Esophagus muscularis mucosa (tissue), 4 donors: ENCODE data around the gene PRIMA1. TPM values are rescaled to one million over a fixed set of nuclear protein-coding genes. Genes with fewer than 3 reads are reported as not detected.
A peak's percentile ranks its signal among the peaks of the same experiment; 100 is the strongest.

Source experiments
- DNase-seq: peaks from one replicate; pipeline ENCODE4 v3.0.0-alpha.2; 2017; ENCODE audit errors: extremely low spot score
- H3K27ac ChIP-seq, 4 donors: fragments of 200-600 bp; sonication (generic); replicated peaks in 1 of 4; 1 replicate in 3 of 4; 2 replicates in 1 of 4; pipeline ENCODE4 v1.5.1; 2016 to 2019; ENCODE audit warnings: mild to moderate bottlenecking in 1 of 4
- H3K27me3 ChIP-seq, 4 donors: fragments of 200-600 bp; sonication (generic); one replicate each; pipeline versions ENCODE4 v1.5.1 to v1.6.0; 2016 to 2019
- H3K36me3 ChIP-seq, 4 donors: fragments of 200-600 bp; sonication (generic); one replicate each; pipeline ENCODE4 v1.5.1; 2016 to 2019
- H3K4me1 ChIP-seq, 4 donors: fragments of 200-600 bp; sonication (generic); one replicate each; pipeline ENCODE4 v1.5.1; 2016 to 2019
- H3K4me3 ChIP-seq, 4 donors: fragments of 200-600 bp; sonication (generic); 1 replicate in 2 of 4; 2 replicates in 2 of 4; pipeline ENCODE4 v1.5.1; 2016 to 2019; ENCODE audit warnings: mild to moderate bottlenecking in 4 of 4, moderate library complexity in 1 of 4
- H3K9me3 ChIP-seq, 4 donors: fragments of 200-600 bp; sonication (generic); 1 replicate in 3 of 4; 2 replicates in 1 of 4; pipeline ENCODE4 v1.5.1; 2016 to 2019
- EP300 ChIP-seq: sonication (generic); formaldehyde crosslinking; IDR thresholded peaks from one replicate; pipeline ENCODE4 v1.6.1; 2017; ENCODE audit warnings: antibody characterized with exemption
- POLR2A ChIP-seq: fragments of 450-650 bp; IDR thresholded peaks from one replicate; pipeline ENCODE4 v1.6.1; 2017; ENCODE audit warnings: antibody characterized with exemption, moderate library complexity, mild to moderate bottlenecking, low read depth
- POLR2AphosphoS5 ChIP-seq, 2 donors: sonication (generic); formaldehyde crosslinking; IDR thresholded peaks; one replicate each; pipeline ENCODE4 v1.6.1; 2017; ENCODE audit warnings: antibody characterized with exemption in 2 of 2
- WGBS: methylation state at CpG from one replicate; pipeline ENCODE4 v1.1.5; 2018; 5-methylcytosine and 5-hydroxymethylcytosine counted together
- intact Hi-C: fragments of 100-400 bp; cut with DNase I; formaldehyde crosslinking; loops from one replicate; pipeline ENCODE4 v1.15.1; 2023
- total RNA-seq, 4 donors: library from RNA; depleted of rRNA; stranded (reverse); fragments of >200 nt; gene quantifications; one replicate each; pipeline versions ENCODE4 v1.1.0 to v1.2.1, GENCODE V29; 2016
- TF ChIP-seq, protein P1 (sequence below), 3 experiments: fragments of 200-600 bp in 2 of 3; fragments of 450-650 bp in 1 of 3; sonication (generic) in 2 of 3; IDR thresholded peaks; one replicate each; pipeline ENCODE4 v1.5.1; 2017 to 2019; ENCODE audit warnings: antibody characterized with exemption in 3 of 3, mild to moderate bottlenecking in 2 of 3, moderate library complexity in 1 of 3

The PRIMA1 gene
- total RNA-seq, 4 donors from 2014 or later: 18.7 to 30.9 (median 21.8) TPM

- H3K9me3 ChIP-seq: no peaks in the 10 kb centered on the region
- no peak for DNase-seq
- H3K27me3 ChIP-seq: no peaks in the 10 kb centered on the region
- no peaks in the 10 kb centered on the region for H3K36me3 ChIP-seq
- no peak for TF ChIP-seq EP300
- TF ChIP-seq, protein P1, sequence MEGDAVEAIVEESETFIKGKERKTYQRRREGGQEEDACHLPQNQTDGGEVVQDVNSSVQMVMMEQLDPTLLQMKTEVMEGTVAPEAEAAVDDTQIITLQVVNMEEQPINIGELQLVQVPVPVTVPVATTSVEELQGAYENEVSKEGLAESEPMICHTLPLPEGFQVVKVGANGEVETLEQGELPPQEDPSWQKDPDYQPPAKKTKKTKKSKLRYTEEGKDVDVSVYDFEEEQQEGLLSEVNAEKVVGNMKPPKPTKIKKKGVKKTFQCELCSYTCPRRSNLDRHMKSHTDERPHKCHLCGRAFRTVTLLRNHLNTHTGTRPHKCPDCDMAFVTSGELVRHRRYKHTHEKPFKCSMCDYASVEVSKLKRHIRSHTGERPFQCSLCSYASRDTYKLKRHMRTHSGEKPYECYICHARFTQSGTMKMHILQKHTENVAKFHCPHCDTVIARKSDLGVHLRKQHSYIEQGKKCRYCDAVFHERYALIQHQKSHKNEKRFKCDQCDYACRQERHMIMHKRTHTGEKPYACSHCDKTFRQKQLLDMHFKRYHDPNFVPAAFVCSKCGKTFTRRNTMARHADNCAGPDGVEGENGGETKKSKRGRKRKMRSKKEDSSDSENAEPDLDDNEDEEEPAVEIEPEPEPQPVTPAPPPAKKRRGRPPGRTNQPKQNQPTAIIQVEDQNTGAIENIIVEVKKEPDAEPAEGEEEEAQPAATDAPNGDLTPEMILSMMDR (IDR thresholded peaks at IDR 0.05): no peak
- TF ChIP-seq POLR2AphosphoS5 (IDR thresholded peaks at IDR 0.05): no peak
- TF ChIP-seq POLR2A: no peak
- intact Hi-C loops: no loop called here
- H3K4me1 ChIP-seq: peaks cover 0 to 28% (median 20%) of the 10 kb centered on the region in 4 donors
- H3K4me3 ChIP-seq: no peak overlapping the region
- no peak overlapping the region for H3K27ac ChIP-seq
- WGBS: 63% methylated on average over 9 of the region's 9 CpGs
These were observed 16.4 kb upstream of the PRIMA1 start for GRCh38 chr14:93804654-93805053.

DNA sequence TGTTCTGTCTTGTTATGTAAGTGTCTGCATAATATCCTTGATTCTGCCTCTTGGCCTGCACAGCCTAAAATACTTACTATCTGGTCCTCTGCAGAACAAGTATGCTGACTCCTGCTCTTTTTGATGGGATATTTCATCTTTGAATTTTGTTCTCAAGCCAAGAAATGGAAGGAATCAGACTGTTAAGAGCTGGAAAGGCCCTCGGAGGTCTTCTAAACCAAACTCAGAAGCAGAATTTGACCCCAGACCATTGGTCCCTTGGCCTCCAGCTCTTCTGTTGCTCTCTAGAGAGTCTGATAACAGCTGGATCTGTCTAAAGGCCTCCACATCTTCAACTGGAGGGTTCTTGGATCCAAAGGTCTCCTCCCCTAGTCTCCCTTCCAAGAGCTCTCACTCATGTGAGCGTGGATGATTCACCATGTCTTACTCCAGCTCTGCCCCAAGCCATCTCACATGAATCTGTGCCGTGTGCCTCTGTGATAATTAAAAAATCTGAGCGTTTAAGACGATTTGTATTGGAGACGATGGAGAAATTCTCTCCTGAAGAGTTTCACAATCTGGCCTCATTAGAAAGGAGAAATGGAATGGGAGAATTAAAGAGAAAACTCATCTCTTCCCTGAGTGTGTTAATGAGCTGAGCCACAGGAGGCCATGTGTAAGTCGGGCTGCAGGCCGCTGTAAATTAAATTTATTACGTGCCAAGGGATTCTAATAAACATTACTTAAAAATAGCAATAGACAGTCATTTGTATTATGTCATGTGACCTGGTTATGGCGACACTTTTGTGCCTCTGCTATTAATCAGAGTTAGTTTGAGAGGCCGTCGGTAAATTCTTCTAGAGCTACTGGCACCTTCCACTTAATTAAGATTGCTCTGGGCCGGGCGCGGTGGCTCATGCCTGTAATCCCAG, 15.4 kb upstream of the PRIMA1 start:
- Histone ChIP-seq H3K27me3 (no peaks in the 10 kb centered on the region), H3K36me3 (no peaks in the 10 kb centered on the region), H3K4me1 (peaks cover 0 to 38% (median 30%) of the 10 kb centered on the region in 4 donors), H3K27ac (peak overlapping the region; percentile 44 to 58 (median 50)), H3K4me3 (no peak overlapping the region), H3K9me3 (no peaks in the 10 kb centered on the region)
- no peak for DNase-seq
- intact Hi-C loops: no loop called here
- TF ChIP-seq EP300: no peak
- TF ChIP-seq, protein P1 (IDR thresholded peaks at IDR 0.05): no peak
- peak in 1 of 2 donors; percentile 30 for TF ChIP-seq POLR2AphosphoS5 (IDR thresholded peaks at IDR 0.05)
- 68% methylated on average over 14 of the region's 15 CpGs for WGBS

DNA sequence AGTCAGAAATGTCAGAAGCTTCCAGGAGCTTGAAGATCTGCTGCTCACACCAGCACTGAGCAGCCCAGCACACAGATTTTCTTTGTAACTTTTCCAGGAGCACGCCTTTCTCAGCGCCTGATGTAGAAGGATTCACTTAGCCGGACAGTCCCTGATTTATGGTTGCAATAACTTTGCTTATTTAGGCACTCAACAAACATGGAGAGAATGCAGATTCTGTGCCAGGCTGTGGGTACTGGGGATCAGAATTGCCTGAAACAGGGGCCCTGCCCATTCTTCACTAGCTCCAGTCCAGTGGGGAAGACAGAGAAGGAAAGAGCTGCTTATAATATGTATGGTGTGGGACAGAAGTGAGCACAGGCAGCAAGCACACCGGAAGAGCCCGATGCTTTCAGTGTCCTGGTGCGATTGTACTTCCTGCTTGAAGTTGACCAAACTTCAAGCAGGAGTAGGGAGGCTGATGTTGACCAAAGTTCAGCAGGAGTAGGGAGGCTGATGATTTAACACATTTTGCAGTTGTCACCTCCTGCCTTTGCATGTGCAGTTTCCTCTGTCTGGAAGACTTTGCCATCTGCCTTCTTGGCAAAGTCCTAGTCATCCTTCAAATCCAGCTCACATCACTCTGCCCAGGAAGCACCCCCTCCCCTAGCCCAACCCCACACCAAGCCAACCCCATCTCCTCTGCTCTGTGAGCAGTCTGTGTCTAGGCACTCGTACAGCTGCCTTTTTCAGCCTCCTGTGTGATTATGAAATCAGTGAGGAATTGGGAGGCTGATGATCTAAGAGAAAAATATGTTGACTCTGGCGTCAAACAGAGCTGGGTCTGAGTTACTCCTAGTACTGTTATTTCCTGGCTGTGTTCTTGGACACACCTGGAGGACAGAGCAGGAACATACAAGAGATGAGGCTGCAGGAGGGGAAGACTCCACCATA, 12.0 kb upstream of the PRIMA1 start:
- Histone ChIP-seq H3K4me3 (no peak overlapping the region), H3K36me3 (no peaks in the 10 kb centered on the region), H3K27me3 (no peaks in the 10 kb centered on the region), H3K9me3 (no peaks in the 10 kb centered on the region), H3K4me1 (peaks cover 0 to 67% (median 59%) of the 10 kb centered on the region in 4 donors), H3K27ac (peak overlapping the region; percentile 71 to 83 (median 77))
- WGBS: 29% methylated on average over 8 of the region's 8 CpGs
- intact Hi-C loops: no loop called here
- TF ChIP-seq POLR2AphosphoS5 (IDR thresholded peaks at IDR 0.05): peak; percentile 28 to 57
- TF ChIP-seq, protein P1 (IDR thresholded peaks at IDR 0.05): peak in 2 of 3 experiments; percentile 4 to 30
- TF ChIP-seq POLR2A: no peak
- TF ChIP-seq EP300: no peak
- no peak for DNase-seq

DNA sequence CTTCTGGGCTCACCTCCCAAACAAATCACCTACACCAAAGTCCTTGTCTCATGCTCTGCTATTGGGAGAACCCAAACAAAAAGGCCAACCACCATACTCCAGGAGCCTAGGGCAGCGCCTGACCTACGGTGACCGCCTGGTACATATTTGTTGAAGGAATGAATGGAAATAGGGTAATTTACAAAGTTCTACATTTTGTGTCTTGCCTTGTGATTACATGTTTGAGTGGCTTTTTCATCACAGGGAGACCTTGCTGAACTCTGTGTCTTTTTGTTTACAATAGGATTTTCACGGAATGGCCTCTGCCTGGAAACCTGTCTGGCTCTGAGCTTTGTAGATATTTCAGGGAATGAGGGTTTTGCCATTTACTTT, 11.3 kb upstream of the PRIMA1 start:
- 62% methylated on average over 4 of the region's 4 CpGs for WGBS
- no peaks in the 10 kb centered on the region for H3K36me3 ChIP-seq
- TF ChIP-seq, protein P1 (IDR thresholded peaks at IDR 0.05): no peak
- no peak for TF ChIP-seq POLR2A
- peak; percentile 9 for TF ChIP-seq EP300
- no peak for TF ChIP-seq POLR2AphosphoS5 (IDR thresholded peaks at IDR 0.05)
- H3K4me3 ChIP-seq: no peak overlapping the region
- no peak for DNase-seq
- no peaks in the 10 kb centered on the region for H3K27me3 ChIP-seq
- H3K9me3 ChIP-seq: no peaks in the 10 kb centered on the region
- intact Hi-C loops: no loop called here
- peaks cover 0 to 67% (median 59%) of the 10 kb centered on the region in 4 donors for H3K4me1 ChIP-seq
- H3K27ac ChIP-seq: peak overlapping the region; percentile 71 to 83 (median 77)
